ENCODE data around the gene STAT5B. TPM values are rescaled to one million over a fixed set of nuclear protein-coding genes. Genes with fewer than 3 reads are reported as not detected.
A peak's percentile ranks its signal among the peaks of the same experiment; 100 is the strongest.

The STAT5B gene
- total and polyA plus RNA-seq, 9 of the 15 experiments (the other 6 are each of a cell fraction or from before 2014, with no cell fraction given) = 20.8 to 176 (median 92.4) TPM

DNA sequence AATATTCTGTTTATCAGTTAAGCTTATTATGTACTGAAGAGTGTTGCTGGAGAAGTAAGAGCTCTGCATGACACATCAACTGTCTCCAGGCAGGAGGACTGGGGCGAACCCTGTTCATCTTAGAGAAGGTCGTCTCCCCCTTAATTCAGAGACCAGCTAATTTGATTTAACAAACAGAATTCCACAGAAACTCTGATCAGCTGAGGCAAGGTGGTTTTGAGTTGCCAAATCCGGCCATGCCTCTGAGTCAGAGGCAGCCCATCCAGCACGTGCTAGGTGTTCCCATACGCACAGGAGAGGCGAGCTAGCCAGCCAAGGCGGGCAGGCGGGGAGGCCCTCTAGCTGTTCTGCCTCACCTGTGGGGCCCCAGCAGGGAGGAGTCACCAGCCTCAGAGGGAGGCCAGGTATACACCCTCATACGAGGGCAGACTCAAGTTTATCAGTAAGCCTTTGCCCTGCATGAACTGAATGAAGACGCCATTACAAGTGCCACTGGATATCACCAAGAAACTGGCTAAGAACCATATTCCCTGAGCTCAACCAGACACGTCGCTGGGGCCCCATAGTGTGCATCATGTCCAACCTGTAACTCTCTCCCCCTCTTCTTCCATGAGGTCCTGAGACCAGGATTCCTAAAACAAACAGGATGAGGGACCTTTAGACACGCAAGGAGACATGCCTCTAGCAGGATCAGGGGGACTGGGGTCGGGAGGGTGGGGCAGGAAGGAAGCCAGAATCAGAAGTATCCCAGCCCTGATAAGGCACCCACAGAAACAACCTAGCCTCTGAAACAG is 37.8 kb upstream of the STAT5B start (continued):
- no peak for TF ChIP-seq ZBTB1 (CRISPR knock-in tag; IDR thresholded peaks at IDR 0.05; ENCODE audit: borderline replicate concordance, low read depth)
- TF ChIP-seq FIP1L1 (IDR thresholded peaks at IDR 0.05; ENCODE audit: low read depth, low read length, poor library complexity, severe bottlenecking) = no peak
- no peak for TF ChIP-seq RBM15 (IDR thresholded peaks at IDR 0.05; ENCODE audit: insufficient read depth, low read length)
- no peak for TF ChIP-seq SLC30A9 (CRISPR knock-in tag; IDR thresholded peaks at IDR 0.05)
- no peak for TF ChIP-seq FOS (IDR thresholded peaks at IDR 0.05; ENCODE audit: extremely low read depth, insufficient read length)
- TF ChIP-seq ZNF76 (CRISPR knock-in tag; IDR thresholded peaks at IDR 0.05; ENCODE audit: borderline replicate concordance) = peak; percentile 95
- TF ChIP-seq, protein P1, sequence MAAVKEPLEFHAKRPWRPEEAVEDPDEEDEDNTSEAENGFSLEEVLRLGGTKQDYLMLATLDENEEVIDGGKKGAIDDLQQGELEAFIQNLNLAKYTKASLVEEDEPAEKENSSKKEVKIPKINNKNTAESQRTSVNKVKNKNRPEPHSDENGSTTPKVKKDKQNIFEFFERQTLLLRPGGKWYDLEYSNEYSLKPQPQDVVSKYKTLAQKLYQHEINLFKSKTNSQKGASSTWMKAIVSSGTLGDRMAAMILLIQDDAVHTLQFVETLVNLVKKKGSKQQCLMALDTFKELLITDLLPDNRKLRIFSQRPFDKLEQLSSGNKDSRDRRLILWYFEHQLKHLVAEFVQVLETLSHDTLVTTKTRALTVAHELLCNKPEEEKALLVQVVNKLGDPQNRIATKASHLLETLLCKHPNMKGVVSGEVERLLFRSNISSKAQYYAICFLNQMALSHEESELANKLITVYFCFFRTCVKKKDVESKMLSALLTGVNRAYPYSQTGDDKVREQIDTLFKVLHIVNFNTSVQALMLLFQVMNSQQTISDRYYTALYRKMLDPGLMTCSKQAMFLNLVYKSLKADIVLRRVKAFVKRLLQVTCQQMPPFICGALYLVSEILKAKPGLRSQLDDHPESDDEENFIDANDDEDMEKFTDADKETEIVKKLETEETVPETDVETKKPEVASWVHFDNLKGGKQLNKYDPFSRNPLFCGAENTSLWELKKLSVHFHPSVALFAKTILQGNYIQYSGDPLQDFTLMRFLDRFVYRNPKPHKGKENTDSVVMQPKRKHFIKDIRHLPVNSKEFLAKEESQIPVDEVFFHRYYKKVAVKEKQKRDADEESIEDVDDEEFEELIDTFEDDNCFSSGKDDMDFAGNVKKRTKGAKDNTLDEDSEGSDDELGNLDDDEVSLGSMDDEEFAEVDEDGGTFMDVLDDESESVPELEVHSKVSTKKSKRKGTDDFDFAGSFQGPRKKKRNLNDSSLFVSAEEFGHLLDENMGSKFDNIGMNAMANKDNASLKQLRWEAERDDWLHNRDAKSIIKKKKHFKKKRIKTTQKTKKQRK (IDR thresholded peaks at IDR 0.05; ENCODE audit: borderline replicate concordance, low read depth, low read length) = no peak
- TF ChIP-seq, protein P2, sequence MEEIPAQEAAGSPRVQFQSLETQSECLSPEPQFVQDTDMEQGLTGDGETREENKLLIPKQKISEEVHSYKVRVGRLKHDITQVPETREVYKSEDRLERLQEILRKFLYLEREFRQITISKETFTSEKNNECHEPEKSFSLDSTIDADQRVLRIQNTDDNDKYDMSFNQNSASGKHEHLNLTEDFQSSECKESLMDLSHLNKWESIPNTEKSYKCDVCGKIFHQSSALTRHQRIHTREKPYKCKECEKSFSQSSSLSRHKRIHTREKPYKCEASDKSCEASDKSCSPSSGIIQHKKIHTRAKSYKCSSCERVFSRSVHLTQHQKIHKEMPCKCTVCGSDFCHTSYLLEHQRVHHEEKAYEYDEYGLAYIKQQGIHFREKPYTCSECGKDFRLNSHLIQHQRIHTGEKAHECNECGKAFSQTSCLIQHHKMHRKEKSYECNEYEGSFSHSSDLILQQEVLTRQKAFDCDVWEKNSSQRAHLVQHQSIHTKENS (CRISPR knock-in tag; IDR thresholded peaks at IDR 0.05) = no peak
- TF ChIP-seq POLR2AphosphoS5 (IDR thresholded peaks at IDR 0.05; ENCODE audit: control insufficient read depth, insufficient read depth, low read depth, low read length) = peak; percentile 22; the same call in 1 of the 2 replicates
- no peak for TF ChIP-seq DACH1 (IDR thresholded peaks at IDR 0.05; ENCODE audit: partially characterized antibody)
- peak; percentile 72; the same call in 1 of the 2 replicates for TF ChIP-seq ZBTB17 (CRISPR knock-in tag; IDR thresholded peaks at IDR 0.05)
- no peak for TF ChIP-seq POU5F1 (IDR thresholded peaks at IDR 0.05; ENCODE audit: borderline replicate concordance, low read depth, low read length, partially characterized antibody)
- TF ChIP-seq EZH2 (IDR thresholded peaks at IDR 0.05; ENCODE audit: borderline replicate concordance, low read depth, low read length) = no peak
- TF ChIP-seq CHCHD3 (CRISPR knock-in tag; IDR thresholded peaks at IDR 0.05) = no peak
- TF ChIP-seq CBFA2T3 (IDR thresholded peaks at IDR 0.05) = no peak
- TF ChIP-seq TARDBP (IDR thresholded peaks at IDR 0.05) = no peak
- TF ChIP-seq, protein P3, sequence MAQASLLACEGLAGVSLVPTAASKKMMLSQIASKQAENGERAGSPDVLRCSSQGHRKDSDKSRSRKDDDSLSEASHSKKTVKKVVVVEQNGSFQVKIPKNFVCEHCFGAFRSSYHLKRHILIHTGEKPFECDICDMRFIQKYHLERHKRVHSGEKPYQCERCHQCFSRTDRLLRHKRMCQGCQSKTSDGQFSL (CRISPR knock-in tag; IDR thresholded peaks at IDR 0.05) = no peak
- TF ChIP-seq, protein P3 (tag; IDR thresholded peaks at IDR 0.05) = peak in 1 of 2 experiments; percentile 78; a peak in 1 of 4 replicates
- no peak for TF ChIP-seq GATAD2B (IDR thresholded peaks at IDR 0.05; ENCODE audit: borderline replicate concordance)
- TF ChIP-seq, protein P4, sequence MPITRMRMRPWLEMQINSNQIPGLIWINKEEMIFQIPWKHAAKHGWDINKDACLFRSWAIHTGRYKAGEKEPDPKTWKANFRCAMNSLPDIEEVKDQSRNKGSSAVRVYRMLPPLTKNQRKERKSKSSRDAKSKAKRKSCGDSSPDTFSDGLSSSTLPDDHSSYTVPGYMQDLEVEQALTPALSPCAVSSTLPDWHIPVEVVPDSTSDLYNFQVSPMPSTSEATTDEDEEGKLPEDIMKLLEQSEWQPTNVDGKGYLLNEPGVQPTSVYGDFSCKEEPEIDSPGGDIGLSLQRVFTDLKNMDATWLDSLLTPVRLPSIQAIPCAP (CRISPR knock-in tag; IDR thresholded peaks at IDR 0.05; ENCODE audit: borderline replicate concordance) = no peak
- TF ChIP-seq STAG1 (CRISPR knock-in tag; IDR thresholded peaks at IDR 0.05; ENCODE audit: borderline replicate concordance) = no peak
- TF ChIP-seq MEIS2 (IDR thresholded peaks at IDR 0.05; ENCODE audit: partially characterized antibody) = no peak

Data from K562 (cell line).